ENCODE results near the gene HFE.
"Not testable (repeated sequence)": the region's sequence is repeated elsewhere in the genome, so short reads cannot be mapped to it uniquely, and the experiment has no call there.

HFE gene

DNA sequence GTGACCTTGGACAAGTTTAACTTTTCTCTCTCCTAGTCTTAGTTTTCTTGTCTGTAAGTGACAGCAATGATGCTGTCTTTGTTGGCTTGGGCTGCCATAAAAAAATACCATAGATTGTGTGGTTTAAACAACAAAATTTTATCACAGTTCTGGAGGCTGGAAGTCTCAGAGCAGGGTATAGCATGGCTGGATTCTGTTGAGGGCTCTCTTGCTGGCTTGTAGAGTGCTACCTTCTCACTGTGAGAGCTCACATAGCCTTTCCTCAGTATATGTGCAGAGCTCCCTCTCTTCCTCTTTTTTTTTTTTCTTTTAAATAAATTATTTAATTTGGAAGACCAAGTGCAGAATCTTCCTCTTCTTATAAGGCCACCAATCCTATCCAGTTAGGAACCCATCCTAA lies 26.3 kb downstream of the HFE start:
- DNase-seq, result no peak

DNA sequence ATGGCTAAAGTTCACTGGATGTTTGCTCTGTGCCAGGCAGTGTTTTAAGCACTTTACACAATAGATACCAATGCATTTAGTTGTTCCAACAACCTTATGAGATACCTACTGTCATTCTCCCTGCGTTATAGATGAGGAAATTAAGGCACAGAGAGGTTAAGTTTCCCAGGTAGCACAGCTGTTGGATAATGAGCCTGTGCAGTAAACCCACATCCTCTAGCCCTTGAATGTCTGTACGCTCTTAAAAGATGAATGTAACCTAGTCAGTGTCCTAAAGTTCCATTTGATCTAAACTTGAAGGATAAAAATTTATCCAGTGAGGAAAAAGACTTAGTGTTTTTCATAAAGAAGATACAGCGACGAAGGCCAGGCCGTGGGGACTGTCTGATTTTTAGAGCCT lies 28.0 kb downstream of the HFE start:
- DNase-seq, result no peak

DNA sequence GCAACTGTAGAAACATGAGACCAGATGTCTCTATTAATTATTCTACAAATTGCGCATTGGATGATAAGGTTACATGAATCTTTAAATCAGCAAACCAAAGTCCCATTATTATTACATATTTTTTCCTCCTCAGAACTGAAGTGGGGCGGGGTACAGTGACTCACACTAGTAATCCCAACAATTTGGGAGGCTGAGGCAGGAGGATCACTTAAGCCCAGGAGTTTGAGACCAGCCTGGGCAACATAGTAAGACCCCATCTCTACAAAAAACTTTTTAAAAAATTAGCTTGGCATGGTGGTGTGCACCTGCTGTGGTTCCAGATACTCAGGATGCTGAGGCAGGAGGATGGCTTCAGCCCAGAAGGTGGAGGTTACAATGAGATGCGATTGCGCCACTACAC lies 29.0 kb downstream of the HFE start:
- no peak for DNase-seq

DNA sequence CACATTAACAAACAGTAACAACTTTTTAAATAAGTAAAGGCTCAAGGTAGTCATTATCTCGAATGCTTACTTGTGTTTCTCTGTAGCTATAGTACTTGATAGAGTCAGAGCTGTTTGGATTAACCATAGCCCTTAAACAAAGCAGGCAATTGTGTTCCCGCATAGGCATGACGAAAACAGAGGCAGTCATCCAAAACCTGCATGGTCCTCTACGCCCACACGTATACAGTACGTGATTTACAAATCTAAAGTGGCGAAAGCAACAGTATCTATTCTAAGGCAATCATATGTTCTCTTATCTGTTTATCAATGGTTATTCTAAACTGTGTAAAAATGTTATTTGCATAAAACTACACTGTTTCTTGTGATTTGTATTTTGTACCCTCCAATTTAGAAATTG lies 31.8 kb downstream of the HFE start:
- DNase-seq, result no peak

DNA sequence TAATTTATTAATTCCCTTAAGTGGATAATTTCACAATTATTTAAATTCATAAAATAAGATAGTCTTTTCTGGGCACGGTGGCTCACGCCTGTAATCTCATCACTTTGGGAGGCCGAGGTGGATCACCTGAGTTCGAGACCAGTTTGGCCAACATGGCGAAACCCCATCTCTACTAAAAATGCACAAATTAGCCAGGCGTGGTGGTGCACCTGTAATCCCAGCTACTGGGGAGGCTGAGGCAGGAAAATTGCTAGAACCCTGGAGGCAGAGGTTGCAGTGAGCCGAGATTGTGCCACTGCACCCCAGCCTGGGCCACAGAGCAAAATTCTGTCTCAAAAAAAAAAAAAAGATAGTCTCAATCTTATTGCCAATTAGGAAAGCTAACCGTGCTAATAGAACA lies 32.9 kb downstream of the HFE start:
- DNase-seq, result not testable (repeated sequence)

DNA sequence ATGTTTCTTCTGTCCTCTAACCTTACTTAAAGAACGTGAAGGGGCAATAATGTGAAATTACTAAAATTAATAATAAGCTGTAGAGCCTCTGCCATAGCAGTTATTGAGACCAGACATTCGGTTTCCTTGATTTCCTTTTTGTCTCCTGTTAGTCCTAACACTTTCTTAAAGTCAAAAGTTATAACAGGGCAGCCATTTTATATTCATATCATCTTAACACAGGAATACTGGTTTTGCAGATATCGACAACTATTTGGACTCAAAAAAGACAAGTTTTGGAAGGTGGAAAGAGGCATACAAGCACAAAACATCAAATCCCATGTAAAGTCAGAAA lies 33.5 kb downstream of the HFE start:
- DNase-seq, result no peak

DNA sequence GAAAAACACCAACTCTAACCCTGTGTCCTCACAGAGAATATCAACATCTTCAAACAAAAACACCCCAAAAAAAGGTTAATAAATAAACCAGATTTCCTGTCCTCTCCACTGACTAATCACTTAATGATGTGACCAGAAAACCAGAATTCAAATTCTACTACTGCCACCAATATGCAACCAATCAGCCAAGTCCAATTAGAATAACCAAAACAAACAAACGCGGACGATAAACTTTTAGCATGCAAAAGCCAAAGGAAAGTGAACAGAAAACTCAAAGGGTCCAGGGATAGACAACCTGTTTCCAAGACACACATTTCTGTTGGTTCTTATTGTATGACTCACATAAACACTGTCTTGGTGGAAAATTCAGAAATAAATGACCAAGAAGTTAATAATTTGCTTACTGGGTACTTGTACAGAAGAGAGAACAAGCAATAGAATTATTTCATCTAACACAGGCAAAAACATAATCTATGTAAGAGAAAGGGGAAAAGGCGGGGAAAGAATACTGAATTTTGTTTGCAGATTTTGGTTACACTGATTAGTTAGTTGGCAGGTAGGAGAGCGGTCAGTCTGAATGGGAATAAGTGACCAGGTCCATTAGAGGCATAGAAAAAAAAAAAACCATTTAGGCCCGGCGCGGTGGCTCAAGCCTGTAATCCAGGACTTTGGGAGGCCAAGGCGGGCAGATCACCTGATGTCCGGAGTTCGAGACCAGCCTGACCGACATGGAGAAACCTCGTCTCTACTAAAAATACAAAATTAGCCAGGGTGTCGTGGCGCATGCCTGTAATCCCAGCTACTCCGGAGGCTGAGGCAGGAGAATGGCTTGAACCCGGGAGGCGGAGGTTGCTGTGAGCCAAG lies 34.1 kb downstream of the HFE start:
- DNase-seq, result no peak

DNA sequence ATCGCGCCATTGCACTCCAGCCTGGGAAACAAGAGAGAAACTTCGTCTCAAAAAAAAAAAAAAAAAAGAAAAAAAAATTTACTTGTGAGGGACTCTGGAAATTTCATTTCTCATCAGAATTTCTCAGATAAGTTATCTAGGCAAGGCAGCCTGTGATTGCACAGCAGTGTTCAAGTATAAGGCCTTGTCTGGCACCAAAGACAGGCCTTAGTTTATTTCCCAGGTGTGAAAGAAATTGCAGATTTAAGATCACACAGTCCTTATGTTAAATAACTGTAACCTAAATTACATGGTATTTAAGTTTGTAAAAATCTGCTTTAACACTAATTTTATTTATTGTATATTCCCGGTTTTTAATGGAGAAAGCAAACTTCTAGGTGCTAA lies 34.8 kb downstream of the HFE start:
- DNase-seq, result no peak

DNA sequence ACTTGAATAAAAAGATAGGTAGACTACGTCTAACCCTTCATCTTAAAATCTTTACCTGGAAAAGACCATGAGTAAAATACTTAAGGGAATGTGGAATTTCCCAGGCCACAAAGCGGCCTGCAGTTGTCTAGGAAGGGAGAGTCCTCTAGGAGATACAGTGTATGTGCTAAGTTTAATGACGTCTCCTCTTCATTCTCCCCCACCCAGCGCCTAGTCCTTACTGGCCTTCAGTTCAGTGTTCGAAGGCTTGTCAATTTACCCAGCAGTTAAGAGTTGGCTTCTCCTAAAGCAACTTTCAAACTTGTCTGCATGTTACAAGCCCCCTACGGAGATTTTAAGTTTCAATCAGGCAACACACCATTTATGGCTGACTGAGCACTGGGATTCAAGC lies 35.2 kb downstream of the HFE start:
- no peak for DNase-seq

DNA sequence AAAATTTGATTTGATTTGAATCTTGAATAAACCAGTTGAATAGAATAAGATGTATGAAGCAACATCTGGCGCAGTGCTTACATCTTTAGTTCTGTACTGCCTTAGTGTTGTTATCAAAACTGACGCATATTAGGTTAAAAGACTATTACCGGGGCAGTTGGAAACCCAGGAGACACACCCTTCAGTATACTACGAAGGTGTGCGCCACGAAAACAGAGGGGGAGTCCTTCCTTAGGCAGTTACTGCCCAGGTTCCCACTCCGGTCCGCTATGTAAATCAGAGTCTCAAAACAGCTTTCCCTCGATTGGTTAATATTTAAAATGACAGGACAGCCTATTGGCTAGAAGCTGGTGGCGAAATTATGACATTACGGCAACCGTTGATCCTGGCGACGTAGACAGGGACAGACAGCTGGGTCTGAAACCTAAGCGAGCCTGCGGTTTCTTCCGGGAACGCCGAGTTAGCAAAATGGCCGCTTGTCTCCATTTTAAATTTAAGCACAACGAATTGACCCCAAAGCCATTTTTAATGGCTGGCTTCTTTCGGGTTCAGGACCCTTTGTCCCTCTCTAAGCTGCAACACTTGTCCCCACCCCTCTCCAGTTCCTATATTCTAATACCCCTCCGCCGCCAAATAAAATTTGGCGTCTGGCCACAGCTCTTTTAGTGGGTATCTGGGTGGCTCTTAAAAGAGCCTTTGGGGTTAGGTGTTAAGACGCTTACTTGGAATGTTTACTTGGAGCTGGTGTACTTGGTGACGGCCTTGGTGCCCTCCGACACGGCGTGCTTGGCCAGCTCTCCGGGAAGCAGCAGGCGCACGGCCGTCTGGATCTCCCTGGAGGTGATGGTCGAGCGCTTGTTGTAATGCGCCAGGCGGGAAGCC lies 35.8 kb downstream of the HFE start:
- peak; percentile 98 to 99 for DNase-seq

DNA sequence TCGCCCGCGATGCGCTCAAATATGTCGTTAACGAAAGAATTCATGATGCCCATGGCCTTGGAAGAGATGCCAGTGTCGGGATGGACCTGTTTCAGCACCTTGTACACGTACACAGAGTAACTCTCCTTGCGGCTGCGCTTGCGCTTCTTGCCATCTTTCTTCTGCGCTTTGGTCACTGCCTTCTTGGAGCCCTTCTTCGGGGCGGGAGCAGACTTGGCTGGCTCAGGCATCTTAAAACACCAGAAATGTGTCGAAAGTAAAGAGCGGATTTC lies 36.4 kb downstream of the HFE start:
- DNase-seq, result no peak

DNA sequence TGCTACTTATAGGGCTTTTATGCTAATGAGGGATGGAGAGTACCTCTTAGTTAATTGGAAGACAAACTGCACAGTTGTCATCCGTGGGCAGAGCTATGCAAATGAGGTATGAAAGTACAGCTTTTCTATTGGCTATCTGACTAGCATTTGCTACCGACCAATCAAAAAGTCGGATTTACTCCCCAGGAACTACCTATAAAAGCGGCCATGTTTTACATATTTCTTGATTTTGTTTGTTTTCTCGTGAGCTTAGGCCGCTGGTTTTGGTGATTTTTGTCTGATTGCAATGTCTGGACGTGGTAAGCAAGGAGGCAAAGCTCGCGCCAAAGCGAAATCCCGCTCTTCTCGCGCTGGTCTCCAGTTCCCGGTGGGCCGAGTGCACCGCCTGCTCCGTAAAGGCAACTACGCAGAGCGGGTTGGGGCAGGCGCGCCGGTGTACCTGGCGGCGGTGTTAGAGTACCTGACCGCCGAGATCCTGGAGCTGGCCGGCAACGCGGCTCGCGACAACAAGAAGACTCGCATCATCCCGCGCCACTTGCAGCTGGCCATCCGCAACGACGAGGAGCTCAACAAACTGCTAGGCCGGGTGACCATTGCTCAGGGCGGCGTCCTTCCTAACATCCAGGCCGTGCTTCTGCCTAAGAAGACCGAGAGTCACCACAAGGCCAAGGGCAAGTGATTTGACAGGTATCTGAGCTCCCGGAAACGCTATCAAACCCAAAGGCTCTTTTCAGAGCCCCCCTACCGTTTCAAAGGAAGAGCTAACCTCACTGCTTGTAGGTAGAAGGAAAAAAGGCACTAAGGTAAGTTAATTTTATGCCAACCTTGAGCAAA lies 36.9 kb downstream of the HFE start:
- DNase-seq, result peak; percentile 98 to 99

DNA sequence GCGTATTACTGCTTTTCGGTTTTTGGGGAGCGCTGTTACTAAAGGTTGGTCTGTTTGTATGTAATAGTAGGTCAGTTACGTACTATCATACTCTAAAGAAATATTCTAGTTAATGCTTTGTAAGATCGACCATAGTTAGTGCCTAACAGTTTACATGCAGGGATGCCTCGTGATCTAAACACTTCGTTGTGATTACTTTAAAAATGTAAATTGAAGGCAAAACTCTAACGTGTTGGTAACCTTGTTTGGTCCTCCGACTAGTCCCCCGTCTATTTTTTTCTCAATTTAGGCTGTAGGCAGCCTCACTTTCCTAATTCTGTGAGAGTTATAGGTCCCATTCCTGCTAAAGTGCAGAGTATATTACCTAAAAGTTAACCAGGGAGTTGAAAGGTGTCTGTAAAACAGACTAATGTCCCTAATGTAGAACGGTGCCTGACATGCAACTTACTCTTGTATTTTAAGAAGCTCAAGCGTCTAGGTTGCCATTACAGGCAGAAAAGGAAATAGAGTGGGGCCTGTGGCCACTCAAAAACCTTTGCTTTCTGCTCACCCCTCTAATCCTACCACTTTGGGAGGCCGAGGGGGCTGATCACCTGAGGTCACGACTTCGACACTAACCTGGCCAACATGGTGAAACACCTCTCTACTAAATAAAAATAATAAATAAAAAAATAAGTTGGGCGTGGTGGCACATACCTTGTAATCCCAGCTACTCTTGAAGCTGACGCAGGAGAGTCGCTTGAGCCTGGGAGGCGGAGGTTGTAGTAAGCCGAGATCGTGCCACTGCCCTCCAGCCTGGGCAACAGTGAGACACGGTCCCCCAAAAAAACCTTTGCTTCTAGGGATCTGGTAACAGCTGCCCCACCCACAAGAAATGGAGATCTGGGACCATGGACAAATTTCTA lies 37.8 kb downstream of the HFE start:
- DNase-seq, result peak; percentile 37 to 47

DNA sequence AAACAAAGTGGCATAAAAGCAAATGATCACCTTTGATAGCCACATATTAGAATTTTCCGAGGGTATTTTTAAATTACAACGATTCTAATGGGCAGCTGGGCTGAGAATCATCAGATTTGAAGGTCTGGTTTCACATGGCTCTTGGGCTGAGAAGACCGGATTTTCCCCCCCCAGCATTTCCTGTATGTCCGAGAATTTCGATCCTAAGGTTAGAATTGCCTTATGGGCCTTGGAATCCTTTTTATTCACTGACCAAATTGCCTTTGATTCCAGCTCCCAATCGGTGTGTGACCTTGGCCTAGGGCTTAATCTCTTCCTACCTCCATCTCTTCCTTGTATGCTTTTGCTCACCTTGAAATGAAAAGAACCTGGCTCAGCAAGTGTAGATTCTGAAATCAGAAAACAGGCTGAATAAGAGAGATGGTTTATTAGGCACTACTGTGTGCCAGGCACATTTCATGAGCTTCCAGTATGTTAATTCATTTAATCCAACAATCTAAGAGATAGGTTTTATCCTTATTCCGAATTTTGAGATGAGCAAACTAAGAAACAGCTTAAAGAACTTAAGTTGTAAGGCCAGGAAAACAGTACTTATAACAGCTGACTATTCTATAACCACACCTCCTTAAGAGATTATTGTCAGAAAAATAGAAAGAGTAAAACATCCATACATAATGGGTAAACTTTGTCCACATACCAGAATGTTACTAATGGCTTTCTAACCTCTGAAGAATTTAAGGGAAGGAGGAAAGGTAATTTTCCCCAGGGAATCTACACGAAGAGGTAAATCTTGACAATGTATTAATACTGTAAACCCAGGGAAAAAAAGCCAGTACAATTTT lies 39.4 kb downstream of the HFE start:
- no peak for DNase-seq

DNA sequence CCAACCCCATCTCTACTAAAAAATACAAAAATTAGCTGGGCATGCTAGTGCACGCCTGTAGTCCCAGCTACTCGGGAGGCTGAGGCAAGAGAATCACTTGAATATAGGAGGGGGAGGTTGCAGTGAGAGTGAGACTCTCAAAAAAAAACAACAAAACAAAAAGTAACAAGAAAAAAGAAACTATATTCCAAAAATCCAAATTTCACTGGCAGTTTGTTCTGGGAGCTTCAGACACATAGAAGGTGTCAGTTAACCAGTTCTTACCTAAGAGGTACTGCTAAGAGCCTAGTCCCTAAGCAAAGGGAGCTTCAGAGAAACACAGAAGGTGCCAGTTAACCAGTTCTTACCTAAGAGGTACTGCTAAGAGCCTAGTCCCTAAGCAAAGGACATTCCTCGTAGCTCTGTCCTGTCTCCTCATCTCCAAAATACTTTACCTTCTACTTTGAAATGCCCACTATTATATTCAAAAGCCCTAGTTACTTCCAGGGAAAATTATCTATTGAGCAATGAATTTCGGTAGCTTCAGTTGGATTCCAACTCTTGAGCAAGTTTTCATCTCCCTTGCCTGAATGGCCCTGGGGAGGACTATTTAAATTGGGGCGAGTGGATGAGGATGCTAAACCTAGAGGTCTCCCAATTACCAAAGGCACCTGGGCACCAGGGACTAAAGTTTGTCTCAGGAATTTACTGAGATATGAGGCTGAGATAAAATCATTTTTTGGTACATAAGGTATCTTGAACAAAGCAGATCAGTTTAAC lies 41.0 kb downstream of the HFE start:
- DNase-seq, result no peak

DNA sequence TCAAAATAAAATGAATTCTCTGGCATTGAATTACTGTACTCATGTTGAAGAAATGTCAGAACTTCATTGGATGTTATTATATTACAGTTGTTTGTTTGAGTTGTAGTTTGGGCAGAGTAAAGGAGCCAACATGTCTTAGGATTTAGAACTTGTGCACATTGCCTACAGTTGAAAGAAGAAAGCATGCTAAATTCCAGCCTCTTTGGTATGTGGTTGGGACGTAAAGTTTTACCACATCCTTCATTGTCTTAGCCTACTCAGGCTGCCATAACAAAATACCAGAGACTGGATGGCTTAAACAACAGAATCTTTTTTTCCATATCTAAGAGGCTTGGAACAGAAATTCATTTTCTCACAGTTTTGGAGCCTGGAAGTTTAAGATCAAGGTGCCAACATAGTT lies 42.4 kb downstream of the HFE start:
- DNase-seq, result no peak

DNA sequence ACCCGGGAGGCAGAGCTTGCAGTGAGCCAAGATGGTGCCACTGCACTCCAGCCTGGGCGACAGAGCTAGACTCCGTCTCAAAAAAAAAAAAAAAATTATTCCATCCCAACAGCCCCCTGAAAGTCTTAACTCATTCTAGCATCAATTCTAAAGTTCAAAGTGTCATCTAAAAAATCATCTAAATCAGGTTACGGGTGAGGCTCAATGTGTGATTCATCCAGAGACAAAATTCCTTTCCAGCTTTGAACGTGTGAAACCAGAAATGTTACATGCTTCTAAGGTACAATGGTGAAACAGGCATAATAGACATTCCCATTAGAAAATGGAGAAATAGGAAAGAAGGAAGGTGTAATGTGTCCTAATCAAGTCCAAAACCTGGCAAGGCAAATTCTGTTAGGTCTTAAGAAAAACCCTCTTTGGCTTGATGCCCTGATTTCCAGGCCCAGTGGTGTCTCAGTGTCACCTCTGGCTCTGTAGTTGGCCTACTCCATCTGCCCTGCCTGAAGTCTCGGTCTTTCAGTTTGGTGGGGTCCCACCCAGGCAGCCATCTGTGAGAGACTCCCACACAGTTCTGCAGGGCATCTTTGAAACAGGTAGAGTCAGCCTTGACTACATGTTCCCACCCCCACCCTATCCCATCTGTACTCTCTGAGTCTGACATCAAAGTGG lies 43.5 kb downstream of the HFE start:
- DNase-seq, result no peak

DNA sequence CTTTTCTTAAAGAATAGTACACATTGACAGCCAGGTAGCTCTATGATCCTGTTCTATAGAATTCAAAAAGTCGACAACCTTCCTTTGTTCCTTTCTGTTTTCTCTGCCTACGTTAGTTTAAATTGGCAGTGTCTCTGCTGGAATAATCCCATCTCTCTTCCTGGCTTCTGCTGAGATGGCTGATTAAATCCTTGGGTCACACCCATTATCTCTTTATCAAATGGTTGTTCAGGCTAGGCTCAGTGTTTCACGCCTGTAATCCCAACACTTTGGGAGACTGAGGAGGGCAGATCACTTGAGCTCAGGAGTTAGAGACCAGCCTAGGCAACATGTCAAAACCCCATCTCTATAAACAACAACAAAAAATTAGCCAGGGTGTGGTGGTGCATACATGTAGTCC lies 44.4 kb downstream of the HFE start:
- no peak for DNase-seq

DNA sequence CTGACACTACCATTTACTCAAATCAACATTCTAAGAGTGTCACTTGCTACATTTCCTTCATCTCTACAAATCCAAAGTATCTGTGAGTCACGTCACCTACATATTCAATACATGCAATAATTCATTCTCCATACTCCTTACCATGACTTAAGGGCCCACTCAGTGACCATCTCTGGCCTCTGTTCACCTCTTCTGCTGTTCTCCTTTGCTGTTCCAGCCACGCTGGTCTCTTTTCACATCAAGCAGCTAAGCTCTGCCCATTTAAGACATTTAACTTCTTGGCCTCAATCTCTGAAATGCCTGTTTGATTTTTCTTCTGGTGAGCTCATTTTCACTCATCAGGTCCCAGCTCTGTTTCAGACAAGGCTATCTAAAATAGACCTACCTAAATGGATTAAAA lies 46.5 kb downstream of the HFE start:
- no peak for DNase-seq

DNA sequence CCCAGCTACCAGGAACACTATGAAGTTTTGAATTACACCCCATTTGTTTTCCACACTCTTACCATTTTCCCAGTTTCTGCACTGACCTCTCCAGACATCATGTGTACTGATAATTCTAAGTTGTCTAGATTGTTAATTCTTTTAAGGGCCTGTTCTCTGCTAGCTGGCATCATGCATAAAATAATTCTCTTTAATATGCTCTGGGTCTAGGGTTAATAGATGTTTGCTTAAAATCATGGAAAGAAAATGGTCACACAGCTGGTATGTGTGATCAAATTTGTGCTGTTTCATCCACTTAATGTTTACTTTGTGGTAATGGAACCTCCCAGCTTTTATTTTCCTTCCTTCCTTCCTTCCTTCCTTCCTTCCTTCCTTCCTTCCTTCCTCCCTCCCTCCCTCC lies 49.1 kb downstream of the HFE start:
- DNase-seq, result no peak

Measured in Kasumi-1 (cell line).